ENCODE data around the gene SYPL1. TPM values are rescaled to one million over a fixed set of nuclear protein-coding genes. Genes with fewer than 3 reads are reported as not detected.

SYPL1 gene
- total and polyA plus RNA-seq, 2 donors (not counting 1 experiment from before 2014, with no cell fraction given) = 58.5 to 130 TPM

DNA sequence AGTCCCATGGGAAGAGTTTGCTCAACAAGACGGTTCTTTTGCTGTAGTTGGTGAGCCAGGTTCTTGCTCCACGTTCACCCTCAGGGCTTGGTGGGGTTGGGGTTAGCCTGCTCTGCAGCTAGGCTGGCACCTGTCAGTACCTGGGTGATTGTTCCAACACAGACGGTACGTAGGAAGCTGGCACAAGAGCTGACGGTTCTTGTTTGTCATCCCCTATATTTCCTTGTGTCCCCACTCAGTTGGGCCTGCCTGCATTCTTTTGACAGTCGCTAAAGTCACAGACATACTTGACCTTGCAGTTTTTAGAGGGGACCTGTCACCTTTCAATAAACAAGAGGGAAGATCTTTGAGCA is 40.2 kb upstream of the SYPL1 start:
- Mint-ChIP-seq H3K9me3 (ENCODE audit: insufficient read depth) (no peaks in the 10 kb centered on the region), H3K27ac (no peak overlapping the region), H3K27me3 (no peaks in the 10 kb centered on the region), H3K4me1 (peaks cover 48% of the 10 kb centered on the region), H3K4me3 (no peak overlapping the region)
- peaks cover 0 to under 1% (median 0%) of the 10 kb centered on the region in 3 donors for H3K9me3 ChIP-seq (ENCODE audit: control extremely low read depth in 1 of 3, control insufficient read depth in 2 of 3, insufficient read depth in 1 of 3, low read length in 2 of 3)
- POLR2A ChIA-PET = no interaction called here
- no peak for TF ChIP-seq EZH2 (IDR thresholded peaks at IDR 0.05; ENCODE audit: borderline replicate concordance, insufficient read depth, low read depth, low read length, poor library complexity, severe bottlenecking)
- TF ChIP-seq, protein P1, sequence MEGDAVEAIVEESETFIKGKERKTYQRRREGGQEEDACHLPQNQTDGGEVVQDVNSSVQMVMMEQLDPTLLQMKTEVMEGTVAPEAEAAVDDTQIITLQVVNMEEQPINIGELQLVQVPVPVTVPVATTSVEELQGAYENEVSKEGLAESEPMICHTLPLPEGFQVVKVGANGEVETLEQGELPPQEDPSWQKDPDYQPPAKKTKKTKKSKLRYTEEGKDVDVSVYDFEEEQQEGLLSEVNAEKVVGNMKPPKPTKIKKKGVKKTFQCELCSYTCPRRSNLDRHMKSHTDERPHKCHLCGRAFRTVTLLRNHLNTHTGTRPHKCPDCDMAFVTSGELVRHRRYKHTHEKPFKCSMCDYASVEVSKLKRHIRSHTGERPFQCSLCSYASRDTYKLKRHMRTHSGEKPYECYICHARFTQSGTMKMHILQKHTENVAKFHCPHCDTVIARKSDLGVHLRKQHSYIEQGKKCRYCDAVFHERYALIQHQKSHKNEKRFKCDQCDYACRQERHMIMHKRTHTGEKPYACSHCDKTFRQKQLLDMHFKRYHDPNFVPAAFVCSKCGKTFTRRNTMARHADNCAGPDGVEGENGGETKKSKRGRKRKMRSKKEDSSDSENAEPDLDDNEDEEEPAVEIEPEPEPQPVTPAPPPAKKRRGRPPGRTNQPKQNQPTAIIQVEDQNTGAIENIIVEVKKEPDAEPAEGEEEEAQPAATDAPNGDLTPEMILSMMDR (IDR thresholded peaks at IDR 0.05) = no peak
- intact Hi-C loops (cut with micrococcal nuclease) = loop anchor here (2.0 to 5.0 kb wide), 4 partner anchors 35 to 500 kb away; no protein-coding TSS in a partner anchor
- no peaks in the 10 kb centered on the region for H4K20me1 ChIP-seq (ENCODE audit: control insufficient read depth, insufficient read depth, low read length, poor library complexity, severe bottlenecking)
- H3K4me3 ChIP-seq (ENCODE audit: control extremely low read depth in 1 of 5, extremely low read depth in 1 of 5, insufficient read depth in 1 of 5, low read depth in 2 of 5, low read length in 4 of 5) = no peak overlapping the region
- no peaks in the 10 kb centered on the region for H3K79me2 ChIP-seq (ENCODE audit: control insufficient read depth, insufficient read depth, low read length)
- no peak overlapping the region for H3K27ac ChIP-seq (ENCODE audit: low read length in 2 of 2)
- H3K4me2 ChIP-seq (replicated peaks; ENCODE audit: low read depth, low read length, poor library complexity, severe bottlenecking) = no peak overlapping the region
- no peaks in the 10 kb centered on the region for H3K36me3 ChIP-seq (replicated peaks in 1 of 2; ENCODE audit: control extremely low read depth in 1 of 2, control insufficient read depth in 1 of 2, extremely low read depth in 1 of 2, insufficient read depth in 2 of 2, low read length in 1 of 2)
- 76% methylated on average over 5 of the region's 6 CpGs for WGBS (ENCODE audit: insufficient coverage)
- no peak overlapping the region for H3K9ac ChIP-seq (ENCODE audit: low read length)
- DNase-seq (no peak), ATAC-seq (ENCODE audit: low read depth) (no peak)
- peaks cover 34 to 48% of the 10 kb centered on the region in 2 donors for H3K4me1 ChIP-seq (ENCODE audit: control insufficient read depth in 2 of 2, insufficient read depth in 2 of 2, low read length in 2 of 2)
- no peaks in the 10 kb centered on the region for H3K27me3 ChIP-seq (replicated peaks in 1 of 4; ENCODE audit: control extremely low read depth in 1 of 4, control insufficient read depth in 3 of 4, insufficient read depth in 4 of 4, low read length in 3 of 4)
- peak overlapping the region; percentile 64 for H2AFZ ChIP-seq (ENCODE audit: insufficient read depth, low read depth, low read length, poor library complexity, severe bottlenecking)
- CTCF ChIA-PET = interaction anchor here (0.5 to 10.6 kb wide), 9 partner anchors 15 to 109 kb away, joined by 4 to 390 read pairs (median 77); partner anchors contain the start of gene SYPL1

DNA sequence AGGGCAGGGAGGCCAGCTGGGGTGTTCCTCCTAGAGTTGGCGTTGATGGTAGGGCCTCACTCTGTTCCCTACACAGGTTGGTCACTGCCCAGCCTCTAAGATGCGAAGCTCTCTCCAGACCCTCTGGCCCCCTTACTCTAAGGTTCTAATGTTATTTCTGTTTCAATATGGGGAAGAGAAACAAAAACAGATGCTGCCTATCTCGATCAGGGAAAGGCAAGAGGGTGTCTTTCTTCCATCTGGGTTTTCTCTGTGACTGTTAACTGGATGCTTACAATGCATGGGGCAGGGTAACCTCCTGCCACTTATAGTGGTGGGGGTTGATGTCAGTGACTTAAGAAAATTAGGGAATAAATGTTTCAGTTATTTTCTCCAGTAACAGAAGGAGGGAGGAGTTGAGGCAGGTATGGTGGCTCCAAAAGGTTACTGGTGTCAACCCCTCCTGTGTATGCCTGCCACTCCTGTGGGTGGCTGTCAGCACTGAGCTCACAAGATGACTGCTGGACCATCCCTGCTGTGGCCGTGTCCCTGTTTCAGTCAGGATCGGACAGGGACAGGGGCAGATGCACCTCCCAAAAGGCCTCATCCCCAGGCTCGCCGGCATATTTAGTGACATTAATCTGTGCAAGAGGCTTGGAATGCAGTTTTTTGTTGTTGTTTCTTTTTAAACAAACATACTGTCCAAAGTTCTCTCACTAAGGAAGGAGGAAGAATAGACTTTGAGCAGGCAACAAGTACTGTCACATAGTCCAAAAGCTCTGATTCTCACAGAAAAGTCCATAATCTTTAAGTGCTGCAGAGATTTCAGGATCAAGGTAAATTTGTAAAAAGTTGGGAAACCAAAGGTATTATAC is 39.6 kb upstream of the SYPL1 start:
- H3K4me1 ChIP-seq (ENCODE audit: control insufficient read depth in 2 of 2, insufficient read depth in 2 of 2, low read length in 2 of 2) = peaks cover 34 to 48% of the 10 kb centered on the region in 2 donors
- no peak overlapping the region for H3K9ac ChIP-seq (ENCODE audit: low read length)
- 67% methylated on average over 3 of the region's 7 CpGs for WGBS (ENCODE audit: insufficient coverage)
- H3K27ac ChIP-seq (ENCODE audit: low read length in 2 of 2) = no peak overlapping the region
- Mint-ChIP-seq H3K4me3 (no peak overlapping the region), H3K27me3 (no peaks in the 10 kb centered on the region), H3K9me3 (ENCODE audit: insufficient read depth) (no peaks in the 10 kb centered on the region), H3K27ac (no peak overlapping the region), H3K4me1 (peaks cover 48% of the 10 kb centered on the region)
- ATAC-seq (ENCODE audit: low read depth) (no peak), DNase-seq (no peak)
- H3K4me2 ChIP-seq (replicated peaks; ENCODE audit: low read depth, low read length, poor library complexity, severe bottlenecking) = no peak overlapping the region
- ChIA-PET POLR2A (no interaction called here), CTCF (interaction anchor here (0.8 to 10.6 kb wide), 9 partner anchors 15 to 109 kb away, joined by 3 to 390 read pairs (median 77); partner anchors contain the start of gene SYPL1)
- no peaks in the 10 kb centered on the region for H3K27me3 ChIP-seq (replicated peaks in 1 of 4; ENCODE audit: control extremely low read depth in 1 of 4, control insufficient read depth in 3 of 4, insufficient read depth in 4 of 4, low read length in 3 of 4)
- no peaks in the 10 kb centered on the region for H3K79me2 ChIP-seq (ENCODE audit: control insufficient read depth, insufficient read depth, low read length)
- no peaks in the 10 kb centered on the region for H3K36me3 ChIP-seq (replicated peaks in 1 of 2; ENCODE audit: control extremely low read depth in 1 of 2, control insufficient read depth in 1 of 2, extremely low read depth in 1 of 2, insufficient read depth in 2 of 2, low read length in 1 of 2)
- H3K4me3 ChIP-seq (ENCODE audit: control extremely low read depth in 1 of 5, extremely low read depth in 1 of 5, insufficient read depth in 1 of 5, low read depth in 2 of 5, low read length in 4 of 5) = no peak overlapping the region
- H3K9me3 ChIP-seq (ENCODE audit: control extremely low read depth in 1 of 3, control insufficient read depth in 2 of 3, insufficient read depth in 1 of 3, low read length in 2 of 3) = no peaks in the 10 kb centered on the region
- H4K20me1 ChIP-seq (ENCODE audit: control insufficient read depth, insufficient read depth, low read length, poor library complexity, severe bottlenecking) = no peaks in the 10 kb centered on the region
- intact Hi-C loops (cut with micrococcal nuclease) = loop anchor here (2.0 to 5.0 kb wide), 4 partner anchors 35 to 499 kb away; no protein-coding TSS in a partner anchor
- no peak overlapping the region for H2AFZ ChIP-seq (ENCODE audit: insufficient read depth, low read depth, low read length, poor library complexity, severe bottlenecking)
- TF ChIP-seq EZH2 (IDR thresholded peaks at IDR 0.05; ENCODE audit: borderline replicate concordance, insufficient read depth, low read depth, low read length, poor library complexity, severe bottlenecking) = no peak
- TF ChIP-seq, protein P1 (IDR thresholded peaks at IDR 0.05) = no peak

All from B cell (primary cell).